Upper lobe of right lung (tissue), 1 donor: ENCODE data around the gene EPB41L2. TPM values are rescaled to one million over a fixed set of nuclear protein-coding genes. Genes with fewer than 3 reads are reported as not detected.

Experiments used
- ATAC-seq: fragments of 200-7000 bp; cut with Tn5 transposase; one replicate; pipeline ENCODE4 v1.9.1; 2020; ENCODE audit warnings: mild to moderate bottlenecking, moderate library complexity
- DNase-seq: peaks from one replicate; pipeline ENCODE4 v3.0.0-alpha.2; 2020
- H3K27ac ChIP-seq: fragments of 200-600 bp; one replicate; pipeline ENCODE4 v1.8.0; 2022
- H3K27me3 ChIP-seq: fragments of 200-600 bp; one replicate; pipeline ENCODE4 v1.8.0; 2022; ENCODE audit warnings: mild to moderate bottlenecking
- H3K36me3 ChIP-seq: fragments of 200-600 bp; one replicate; pipeline ENCODE4 v1.8.0; 2022
- H3K4me1 ChIP-seq: fragments of 200-600 bp; one replicate; pipeline ENCODE4 v1.8.0; 2022
- H3K4me3 ChIP-seq: fragments of 200-600 bp; one replicate; pipeline ENCODE4 v1.8.0; 2022; ENCODE audit warnings: mild to moderate bottlenecking
- H3K9me3 ChIP-seq: fragments of 200-600 bp; one replicate; pipeline ENCODE4 v1.8.0; 2022
- intact Hi-C: fragments of 100-400 bp; cut with DNase I; formaldehyde crosslinking; loops from one replicate; pipeline ENCODE4 v1.11.0; 2022
- total RNA-seq: library from RNA; stranded (reverse); fragmentation: NEBNext Ultra II Directional; extraction: Animal tissue kit (Norgen Biotek cat#: 25700); gene quantifications from one replicate; pipeline ENCODE4 v1.2.1, GENCODE V29; 2021
- TF ChIP-seq, protein P1 (sequence below): fragments of 200-600 bp; IDR thresholded peaks from one replicate; pipeline ENCODE4 v1.8.0; 2022; ENCODE audit warnings: antibody characterized with exemption
- donor health status: DM: no; HTN: yes; CAD: no; lungs with severe emphysema.

The EPB41L2 gene
- total RNA-seq, 1 donor from 2014 or later, result 174 TPM

DNA sequence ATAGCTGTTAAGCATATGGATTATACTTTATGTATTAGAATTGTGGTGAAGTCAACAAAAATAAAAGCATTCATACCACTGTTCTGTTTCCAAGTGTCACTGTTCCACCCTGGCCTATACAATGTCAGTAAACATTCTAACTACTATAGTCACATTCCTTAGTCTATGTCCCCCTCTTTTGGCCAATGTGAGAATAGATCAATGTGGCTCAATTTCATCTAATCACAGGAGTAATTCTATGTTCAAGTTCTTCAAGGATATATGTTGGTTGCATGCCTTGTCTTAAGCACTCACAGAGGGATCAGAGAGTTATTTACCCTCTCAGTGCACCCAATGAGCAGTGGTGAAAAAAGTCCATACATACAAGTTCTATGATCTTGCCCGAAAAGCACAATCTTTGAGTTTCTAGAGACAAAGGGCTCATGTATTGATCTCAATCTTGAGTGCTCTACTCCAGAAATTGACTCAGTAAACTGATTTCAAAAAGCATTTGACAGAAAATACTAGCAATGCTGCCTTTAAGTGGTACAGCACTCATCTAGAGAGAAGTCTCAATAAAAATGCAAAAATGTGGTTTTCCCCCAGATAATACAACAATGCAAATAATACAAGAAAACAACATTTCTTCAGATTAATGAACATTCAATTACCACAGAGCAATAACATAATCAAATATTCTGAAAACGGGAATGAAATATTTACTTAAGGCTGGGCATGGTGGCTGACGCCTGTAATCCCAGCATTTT is 219.3 kb downstream of the EPB41L2 start:
- H3K27me3 ChIP-seq, result no peaks in the 10 kb centered on the region
- intact Hi-C loops, result no loop called here
- H3K4me1 ChIP-seq, result no peaks in the 10 kb centered on the region
- no peak overlapping the region for H3K4me3 ChIP-seq
- DNase-seq (no peak), ATAC-seq (peak; percentile 65)
- TF ChIP-seq, protein P1, sequence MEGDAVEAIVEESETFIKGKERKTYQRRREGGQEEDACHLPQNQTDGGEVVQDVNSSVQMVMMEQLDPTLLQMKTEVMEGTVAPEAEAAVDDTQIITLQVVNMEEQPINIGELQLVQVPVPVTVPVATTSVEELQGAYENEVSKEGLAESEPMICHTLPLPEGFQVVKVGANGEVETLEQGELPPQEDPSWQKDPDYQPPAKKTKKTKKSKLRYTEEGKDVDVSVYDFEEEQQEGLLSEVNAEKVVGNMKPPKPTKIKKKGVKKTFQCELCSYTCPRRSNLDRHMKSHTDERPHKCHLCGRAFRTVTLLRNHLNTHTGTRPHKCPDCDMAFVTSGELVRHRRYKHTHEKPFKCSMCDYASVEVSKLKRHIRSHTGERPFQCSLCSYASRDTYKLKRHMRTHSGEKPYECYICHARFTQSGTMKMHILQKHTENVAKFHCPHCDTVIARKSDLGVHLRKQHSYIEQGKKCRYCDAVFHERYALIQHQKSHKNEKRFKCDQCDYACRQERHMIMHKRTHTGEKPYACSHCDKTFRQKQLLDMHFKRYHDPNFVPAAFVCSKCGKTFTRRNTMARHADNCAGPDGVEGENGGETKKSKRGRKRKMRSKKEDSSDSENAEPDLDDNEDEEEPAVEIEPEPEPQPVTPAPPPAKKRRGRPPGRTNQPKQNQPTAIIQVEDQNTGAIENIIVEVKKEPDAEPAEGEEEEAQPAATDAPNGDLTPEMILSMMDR, result peak; percentile 52
- no peak overlapping the region for H3K27ac ChIP-seq
- no peaks in the 10 kb centered on the region for H3K9me3 ChIP-seq
- H3K36me3 ChIP-seq, result peaks cover 5% of the 10 kb centered on the region

DNA sequence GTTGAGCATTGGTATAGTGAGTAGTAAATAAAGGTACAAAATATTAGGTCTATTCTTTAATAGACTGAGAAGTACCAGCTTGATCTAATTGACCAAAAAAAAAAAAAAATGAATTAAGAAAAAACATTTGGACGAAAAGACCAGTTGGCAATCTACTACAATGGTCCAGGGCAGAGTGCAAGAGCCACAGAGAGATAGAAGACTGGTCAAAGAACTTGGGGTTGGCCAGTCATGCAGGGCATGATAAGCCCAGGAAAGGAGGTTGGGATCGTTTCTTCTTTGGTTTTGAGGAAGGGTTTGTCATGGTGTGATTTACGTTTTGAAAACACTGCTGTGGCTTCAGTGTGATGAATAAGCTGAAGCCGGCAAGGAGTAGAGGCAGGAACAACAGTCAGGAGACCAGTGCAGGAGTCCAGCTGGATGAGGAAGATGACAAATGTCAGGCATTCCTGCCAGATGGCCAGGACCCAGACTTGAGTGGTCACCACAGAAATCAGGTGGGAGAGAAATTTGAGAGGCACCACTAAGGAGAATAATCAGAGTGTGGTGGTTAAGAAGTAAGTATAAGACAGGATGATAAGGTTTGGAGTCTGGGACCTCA is 221.8 kb downstream of the EPB41L2 start:
- TF ChIP-seq, protein P1, result no peak
- no peaks in the 10 kb centered on the region for H3K9me3 ChIP-seq
- no peaks in the 10 kb centered on the region for H3K27me3 ChIP-seq
- no peak for ATAC-seq
- H3K4me3 ChIP-seq, result no peak overlapping the region
- no peaks in the 10 kb centered on the region for H3K4me1 ChIP-seq
- DNase-seq, result no peak
- intact Hi-C loops, result no loop called here
- no peak overlapping the region for H3K27ac ChIP-seq
- H3K36me3 ChIP-seq, result peaks cover 5% of the 10 kb centered on the region

DNA sequence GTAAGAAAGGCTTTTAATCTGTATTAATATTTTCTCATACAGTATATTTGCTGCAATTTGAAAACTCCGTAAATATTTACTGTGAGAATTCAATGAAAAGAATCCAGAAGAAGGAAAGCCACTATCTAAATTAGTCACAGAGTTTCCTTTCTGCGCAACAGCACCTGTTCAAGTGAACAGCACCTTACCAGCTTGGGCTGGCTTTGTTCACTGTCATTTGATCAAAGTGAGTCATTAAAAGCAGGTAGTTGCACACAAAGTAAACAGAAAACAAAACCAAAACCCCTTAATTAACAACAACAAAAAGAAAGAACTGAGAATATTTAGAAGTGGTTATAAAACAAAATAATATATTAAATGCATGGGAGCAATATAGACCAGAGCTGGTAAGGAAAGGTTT is 223.0 kb downstream of the EPB41L2 start:
- no peak for ATAC-seq
- TF ChIP-seq, protein P1, result no peak
- intact Hi-C loops, result no loop called here
- no peak for DNase-seq
- Histone ChIP-seq H3K4me1 (no peaks in the 10 kb centered on the region), H3K9me3 (no peaks in the 10 kb centered on the region), H3K27me3 (no peaks in the 10 kb centered on the region), H3K36me3 (peaks cover 5% of the 10 kb centered on the region), H3K27ac (no peak overlapping the region), H3K4me3 (no peak overlapping the region)

DNA sequence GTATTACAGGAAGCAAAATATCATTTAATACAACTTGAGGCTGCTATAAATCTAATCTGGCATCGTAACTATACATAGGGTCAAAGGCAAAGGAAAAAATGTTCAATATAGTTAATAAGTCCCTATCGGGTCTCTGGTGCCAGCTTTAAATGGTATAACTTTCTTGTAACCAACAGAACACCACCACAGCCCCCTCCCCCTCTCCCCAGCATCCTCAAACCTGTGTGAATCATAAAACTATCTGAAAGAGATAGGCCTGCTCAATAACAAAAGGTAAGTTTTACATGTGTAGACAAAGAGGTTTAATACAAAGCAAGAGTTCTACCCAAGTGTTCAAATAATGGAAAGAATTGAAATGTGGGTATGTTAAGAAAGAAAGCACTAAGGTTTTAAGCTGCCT is 223.7 kb downstream of the EPB41L2 start:
- no peak overlapping the region for H3K4me3 ChIP-seq
- H3K27me3 ChIP-seq, result no peaks in the 10 kb centered on the region
- intact Hi-C loops, result no loop called here
- DNase-seq (no peak), ATAC-seq (no peak)
- no peak overlapping the region for H3K27ac ChIP-seq
- no peaks in the 10 kb centered on the region for H3K4me1 ChIP-seq
- H3K36me3 ChIP-seq, result peaks cover 5% of the 10 kb centered on the region
- TF ChIP-seq, protein P1, result no peak
- no peaks in the 10 kb centered on the region for H3K9me3 ChIP-seq

DNA sequence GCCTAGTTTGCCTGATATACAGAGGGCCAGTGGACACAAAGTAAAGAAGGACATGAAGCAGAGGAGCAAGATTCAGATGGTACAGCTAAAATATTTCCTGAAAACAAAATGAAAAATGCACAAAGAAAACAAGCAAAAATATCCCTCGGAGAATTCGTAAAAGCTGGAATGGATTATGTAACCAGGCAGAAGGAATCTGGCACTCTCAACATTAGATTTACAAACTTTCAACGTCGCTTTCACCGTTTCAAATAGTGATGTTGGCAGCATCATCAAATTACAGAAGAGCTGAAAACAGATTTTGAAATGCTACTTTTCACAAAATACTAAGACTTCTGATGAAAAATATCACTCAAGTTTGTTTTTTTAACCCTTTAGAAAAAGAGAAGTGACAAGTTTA is 224.1 kb downstream of the EPB41L2 start:
- Histone ChIP-seq H3K36me3 (peaks cover 5% of the 10 kb centered on the region), H3K4me3 (no peak overlapping the region), H3K4me1 (no peaks in the 10 kb centered on the region), H3K9me3 (no peaks in the 10 kb centered on the region), H3K27ac (no peak overlapping the region), H3K27me3 (no peaks in the 10 kb centered on the region)
- intact Hi-C loops, result no loop called here
- TF ChIP-seq, protein P1, result no peak
- DNase-seq, result no peak
- no peak for ATAC-seq
